Activated naive CD8-positive, alpha-beta T cell (primary cell): ENCODE measurements around the gene ZMIZ1.

Source experiments
- H3K27ac Mint-ChIP-seq: one replicate; pipeline ENCODE4 v1.8.0; 2021; ENCODE audit warnings: mixed read lengths
- H3K27me3 Mint-ChIP-seq: one replicate; pipeline ENCODE4 v1.8.0; 2021; ENCODE audit warnings: mixed read lengths
- H3K36me3 Mint-ChIP-seq: one replicate; pipeline ENCODE4 v1.8.0; 2021; ENCODE audit warnings: mixed read lengths
- H3K4me1 Mint-ChIP-seq: one replicate; pipeline ENCODE4 v1.8.0; 2021; ENCODE audit warnings: low read depth, mixed read lengths
- H3K4me3 Mint-ChIP-seq: one replicate; pipeline ENCODE4 v1.8.0; 2021; ENCODE audit warnings: mild to moderate bottlenecking, mixed read lengths
- H3K9me3 Mint-ChIP-seq: one replicate; pipeline ENCODE4 v1.8.0; 2021; ENCODE audit warnings: low read depth, mixed read lengths

ZMIZ1 gene

GRCh38 chr10:79153745-79154144, 85.0 kb downstream of the ZMIZ1 start:
- Mint-ChIP-seq H3K27ac (no peak overlapping the region), H3K9me3 (no peaks in the 10 kb centered on the region), H3K27me3 (no peaks in the 10 kb centered on the region), H3K36me3 (no peaks in the 10 kb centered on the region), H3K4me1 (peaks cover 18% of the 10 kb centered on the region), H3K4me3 (no peak overlapping the region)

- Mint-ChIP-seq H3K27ac (no peak overlapping the region), H3K4me3 (no peak overlapping the region), H3K4me1 (peaks cover 4% of the 10 kb centered on the region), H3K27me3 (no peaks in the 10 kb centered on the region), H3K36me3 (no peaks in the 10 kb centered on the region), H3K9me3 (no peaks in the 10 kb centered on the region)
Observed at GRCh38 chr10:79155301-79156081, 86.7 kb downstream of the ZMIZ1 start.

GRCh38 chr10:79156334-79157274, 87.8 kb downstream of the ZMIZ1 start:
- no peak overlapping the region for H3K4me3 Mint-ChIP-seq
- no peaks in the 10 kb centered on the region for H3K9me3 Mint-ChIP-seq
- H3K27me3 Mint-ChIP-seq = no peaks in the 10 kb centered on the region
- H3K27ac Mint-ChIP-seq = no peak overlapping the region
- peaks cover 2% of the 10 kb centered on the region for H3K4me1 Mint-ChIP-seq
- no peaks in the 10 kb centered on the region for H3K36me3 Mint-ChIP-seq

GRCh38 chr10:79158004-79158340, 89.2 kb downstream of the ZMIZ1 start:
- H3K36me3 Mint-ChIP-seq = no peaks in the 10 kb centered on the region
- no peak overlapping the region for H3K4me3 Mint-ChIP-seq
- no peaks in the 10 kb centered on the region for H3K4me1 Mint-ChIP-seq
- no peaks in the 10 kb centered on the region for H3K27me3 Mint-ChIP-seq
- H3K27ac Mint-ChIP-seq = no peak overlapping the region
- H3K9me3 Mint-ChIP-seq = no peaks in the 10 kb centered on the region

GRCh38 chr10:79158402-79159097, 89.8 kb downstream of the ZMIZ1 start:
- Mint-ChIP-seq H3K27me3 (no peaks in the 10 kb centered on the region), H3K9me3 (no peaks in the 10 kb centered on the region), H3K36me3 (no peaks in the 10 kb centered on the region), H3K27ac (no peak overlapping the region), H3K4me1 (no peaks in the 10 kb centered on the region), H3K4me3 (no peak overlapping the region)

- no peaks in the 10 kb centered on the region for H3K27me3 Mint-ChIP-seq
- H3K9me3 Mint-ChIP-seq = no peaks in the 10 kb centered on the region
- no peaks in the 10 kb centered on the region for H3K4me1 Mint-ChIP-seq
- no peak overlapping the region for H3K27ac Mint-ChIP-seq
- H3K36me3 Mint-ChIP-seq = no peaks in the 10 kb centered on the region
- H3K4me3 Mint-ChIP-seq = no peak overlapping the region
Observed at GRCh38 chr10:79159141-79159651, 90.4 kb downstream of the ZMIZ1 start.

GRCh38 chr10:79159785-79160184, 91.0 kb downstream of the ZMIZ1 start:
- H3K4me3 Mint-ChIP-seq = no peak overlapping the region

GRCh38 chr10:79160191-79160590, 91.4 kb downstream of the ZMIZ1 start:
- H3K27ac Mint-ChIP-seq = no peak overlapping the region

More at GRCh38 chr10:79159785-79160184, 91.0 kb downstream of the ZMIZ1 start:
- Mint-ChIP-seq H3K27me3 (no peaks in the 10 kb centered on the region), H3K9me3 (no peaks in the 10 kb centered on the region), H3K4me1 (no peaks in the 10 kb centered on the region), H3K36me3 (no peaks in the 10 kb centered on the region), H3K27ac (no peak overlapping the region)

GRCh38 chr10:79161557-79161956, 92.8 kb downstream of the ZMIZ1 start:
- no peaks in the 10 kb centered on the region for H3K9me3 Mint-ChIP-seq
- no peaks in the 10 kb centered on the region for H3K4me1 Mint-ChIP-seq
- H3K27me3 Mint-ChIP-seq = no peaks in the 10 kb centered on the region
- no peak overlapping the region for H3K27ac Mint-ChIP-seq
- H3K4me3 Mint-ChIP-seq = no peak overlapping the region
- no peaks in the 10 kb centered on the region for H3K36me3 Mint-ChIP-seq

More at GRCh38 chr10:79160191-79160590, 91.4 kb downstream of the ZMIZ1 start:
- Mint-ChIP-seq H3K9me3 (no peaks in the 10 kb centered on the region), H3K4me3 (no peak overlapping the region), H3K27me3 (no peaks in the 10 kb centered on the region), H3K4me1 (no peaks in the 10 kb centered on the region), H3K36me3 (no peaks in the 10 kb centered on the region)

- Mint-ChIP-seq H3K27ac (no peak overlapping the region), H3K9me3 (no peaks in the 10 kb centered on the region), H3K4me1 (no peaks in the 10 kb centered on the region), H3K4me3 (no peak overlapping the region), H3K36me3 (peaks cover 2% of the 10 kb centered on the region), H3K27me3 (no peaks in the 10 kb centered on the region)
Observed at GRCh38 chr10:79162022-79162421, 93.3 kb downstream of the ZMIZ1 start.

GRCh38 chr10:79162861-79163665, 94.3 kb downstream of the ZMIZ1 start:
- Mint-ChIP-seq H3K4me3 (no peak overlapping the region), H3K4me1 (no peaks in the 10 kb centered on the region), H3K27ac (no peak overlapping the region), H3K9me3 (no peaks in the 10 kb centered on the region), H3K36me3 (peaks cover 3% of the 10 kb centered on the region), H3K27me3 (no peaks in the 10 kb centered on the region)

- Mint-ChIP-seq H3K4me1 (no peaks in the 10 kb centered on the region), H3K27me3 (no peaks in the 10 kb centered on the region), H3K36me3 (peaks cover 3% of the 10 kb centered on the region), H3K4me3 (no peak overlapping the region), H3K9me3 (no peaks in the 10 kb centered on the region), H3K27ac (no peak overlapping the region)
Observed at GRCh38 chr10:79163666-79163975, 94.9 kb downstream of the ZMIZ1 start.

- Mint-ChIP-seq H3K9me3 (no peaks in the 10 kb centered on the region), H3K4me1 (no peaks in the 10 kb centered on the region), H3K27me3 (no peaks in the 10 kb centered on the region), H3K36me3 (peaks cover 3% of the 10 kb centered on the region), H3K4me3 (no peak overlapping the region), H3K27ac (no peak overlapping the region)
Observed at GRCh38 chr10:79164075-79164474, 95.3 kb downstream of the ZMIZ1 start.

- Mint-ChIP-seq H3K9me3 (no peaks in the 10 kb centered on the region), H3K4me3 (no peak overlapping the region), H3K27me3 (no peaks in the 10 kb centered on the region), H3K36me3 (peaks cover 3% of the 10 kb centered on the region), H3K4me1 (no peaks in the 10 kb centered on the region), H3K27ac (no peak overlapping the region)
Observed at GRCh38 chr10:79165070-79165778, 96.5 kb downstream of the ZMIZ1 start.
